ENCODE measurements around the gene C2CD2.

- TF ChIP-seq EP300 (IDR thresholded peaks at IDR 0.05) (no peak), POLR2A (IDR thresholded peaks at IDR 0.05; ENCODE audit: low read depth) (no peak)
Measured at GRCh38 chr21:41957991-41958766, 4.4 kb upstream of the C2CD2 start.

All from esophagus muscularis mucosa (tissue), 2 donors.